HG03135 (cell line): ENCODE results near the gene ZBED4.
"Not testable (repeated sequence)": the region's sequence is repeated elsewhere in the genome, so short reads cannot be mapped to it uniquely, and the experiment has no call there.

Experiments
- ATAC-seq: cut with Tn5 transposase; IDR thresholded peaks from one replicate; pipeline ENCODE4 v1.9.1; 2021; ENCODE audit warnings: mild to moderate bottlenecking, moderate library complexity; ENCODE audit not compliant: unreplicated experiment

The ZBED4 gene

GRCh38 chr22:49852898-49853894 is at the start of gene ZBED4:
Gene ZBED4, plus strand, starts transcription at chr22:49853844. Its CDS starts 29,819 bp downstream, at chr22:49883663.
- peak; percentile 70 for ATAC-seq

- no peak for ATAC-seq
Observed at GRCh38 chr22:49807129-49807528, 46.5 kb upstream of the ZBED4 start.

GRCh38 chr22:49807780-49808708 is 45.6 kb upstream of the ZBED4 start:
- no peak for ATAC-seq

- ATAC-seq, result no peak
Observed at GRCh38 chr22:49810363-49811019, 43.2 kb upstream of the ZBED4 start.

GRCh38 chr22:49811020-49811791 is 42.4 kb upstream of the ZBED4 start:
- ATAC-seq, result no peak

GRCh38 chr22:49812838-49813237 is 40.8 kb upstream of the ZBED4 start:
- no peak for ATAC-seq

GRCh38 chr22:49814164-49814686 is 39.4 kb upstream of the ZBED4 start:
- ATAC-seq, result no peak

GRCh38 chr22:49814856-49815255 is 38.8 kb upstream of the ZBED4 start:
- no peak for ATAC-seq

GRCh38 chr22:49815641-49816091 is 38.0 kb upstream of the ZBED4 start:
- ATAC-seq, result no peak

GRCh38 chr22:49817359-49817758 is 36.3 kb upstream of the ZBED4 start:
- no peak for ATAC-seq

- no peak for ATAC-seq
Observed at GRCh38 chr22:49820984-49821383, 32.7 kb upstream of the ZBED4 start.

GRCh38 chr22:49821741-49822140 is 31.9 kb upstream of the ZBED4 start:
- ATAC-seq, result not testable (repeated sequence)

- ATAC-seq, result no peak
Observed at GRCh38 chr22:49823289-49824045, 30.2 kb upstream of the ZBED4 start.

GRCh38 chr22:49824185-49824925 is 29.3 kb upstream of the ZBED4 start:
- no peak for ATAC-seq

GRCh38 chr22:49824936-49825335 is 28.7 kb upstream of the ZBED4 start:
- ATAC-seq, result no peak

- no peak for ATAC-seq
Observed at GRCh38 chr22:49825436-49825835, 28.2 kb upstream of the ZBED4 start.

- no peak for ATAC-seq
Observed at GRCh38 chr22:49825944-49826602, 27.6 kb upstream of the ZBED4 start.
